Activated T-helper 1 cell treated with anti-CD3 and anti-CD28 coated beads, Interleukin-2, amount 50 U/mL, for 16 hours (primary cell): Measurements from ENCODE around the gene ANO1.
"Not testable (repeated sequence)": the region's sequence is repeated elsewhere in the genome, so short reads cannot be mapped to it uniquely, and the experiment has no call there.

Source experiments
- DNase-seq, 2 donors: peaks; one replicate each; pipeline ENCODE4 v3.0.0-alpha.2; 2020; ENCODE audit warnings: low read depth in 1 of 2, low spot score in 1 of 2

ANO1 gene

DNA sequence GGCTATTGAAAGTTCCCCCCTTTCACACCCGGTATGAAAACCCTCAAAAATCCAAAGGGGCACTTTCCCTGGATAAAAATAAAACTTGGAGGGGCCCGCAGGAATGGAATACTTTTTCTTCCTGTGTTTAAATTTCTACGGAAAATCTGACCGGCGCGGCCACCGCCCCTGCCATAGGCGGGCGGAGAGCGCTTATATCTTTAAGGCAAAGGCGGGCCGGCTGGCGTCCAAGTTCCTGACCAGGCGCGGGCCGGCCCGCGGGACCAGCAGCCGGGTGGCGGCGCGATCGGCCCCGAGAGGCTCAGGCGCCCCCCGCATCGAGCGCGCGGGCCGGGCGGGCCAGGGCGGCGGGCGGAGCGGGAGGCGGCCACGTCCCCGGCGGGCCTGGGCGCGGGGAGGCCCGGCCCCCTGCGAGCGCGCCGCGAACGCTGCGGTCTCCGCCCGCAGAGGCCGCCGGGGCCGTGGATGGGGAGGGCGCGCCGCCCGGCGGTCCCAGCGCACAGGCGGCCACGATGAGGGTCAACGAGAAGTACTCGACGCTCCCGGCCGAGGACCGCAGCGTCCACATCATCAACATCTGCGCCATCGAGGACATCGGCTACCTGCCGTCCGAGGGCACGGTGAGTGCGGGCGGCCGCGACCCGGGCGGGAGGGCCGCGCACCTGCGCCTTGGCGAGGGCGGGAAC, at the start of gene ANO1:
TSS of gene ANO1 (plus strand) at position 223 of the 686 bp plus-strand sequence. CDS start at position 513, 290 bp downstream.
- no peak for DNase-seq

DNA sequence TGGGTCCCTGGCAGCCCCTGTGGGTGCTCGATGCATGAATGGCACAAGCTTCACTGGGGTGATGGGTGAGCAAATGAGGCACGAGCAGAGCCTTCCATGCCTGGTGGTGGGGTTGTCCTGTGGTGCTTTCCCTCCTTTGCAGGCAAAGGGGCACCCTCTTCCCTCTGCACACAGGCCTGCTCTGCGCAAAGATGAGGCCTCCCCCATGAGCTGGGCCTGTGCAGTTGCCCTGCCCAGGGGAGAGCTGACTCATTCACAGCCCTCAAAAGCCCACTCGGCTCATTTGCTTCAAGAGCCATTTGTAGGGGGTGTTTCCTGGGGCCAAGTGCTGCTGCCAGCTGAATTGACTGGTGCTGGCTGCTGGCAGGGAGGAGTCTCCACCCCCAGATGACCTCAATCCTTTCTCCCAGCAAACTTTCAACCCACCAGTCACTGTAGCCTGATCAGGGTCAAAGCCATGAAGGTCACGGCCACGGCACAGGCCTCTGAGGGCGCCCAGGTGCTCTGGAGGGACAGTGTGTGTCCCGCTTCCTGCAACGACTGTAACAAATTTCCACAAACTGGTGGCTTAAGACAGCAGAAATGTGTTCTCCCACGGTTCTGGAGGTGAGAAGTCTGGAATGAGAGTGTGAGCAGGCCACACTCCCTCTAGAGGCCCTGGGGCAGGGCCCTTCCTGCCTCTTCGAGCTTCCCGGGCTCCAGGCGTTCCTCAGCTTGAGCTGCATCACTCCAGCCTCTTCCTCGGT, 48.8 kb upstream of the ANO1 start:
- no peak for DNase-seq

DNA sequence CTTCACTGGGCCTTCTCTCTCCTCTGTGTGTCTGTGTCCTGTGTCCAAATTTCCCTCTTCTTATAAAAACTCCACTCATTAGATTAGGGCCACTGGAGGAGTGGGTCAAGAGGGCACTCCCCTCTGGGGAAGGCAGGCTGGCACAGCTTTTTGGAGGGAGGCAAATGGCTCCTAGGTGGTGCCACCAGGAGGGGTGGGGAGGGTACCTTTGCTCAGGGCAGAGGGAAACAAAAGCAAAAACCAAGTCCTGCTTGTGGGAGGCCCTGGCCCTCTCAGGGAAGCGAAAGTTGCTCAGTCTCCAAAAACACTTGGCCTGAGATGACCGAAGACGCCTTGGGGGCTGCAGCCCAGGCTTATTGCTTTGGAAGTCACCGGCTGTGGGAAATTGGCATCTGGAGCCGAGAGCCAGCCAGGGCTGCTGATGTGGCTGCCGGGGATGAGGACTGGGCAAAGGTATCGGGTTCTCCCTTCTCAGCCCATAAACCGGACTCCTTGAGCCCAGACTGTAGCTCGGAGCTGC, 48.2 kb upstream of the ANO1 start:
- DNase-seq, result no peak

DNA sequence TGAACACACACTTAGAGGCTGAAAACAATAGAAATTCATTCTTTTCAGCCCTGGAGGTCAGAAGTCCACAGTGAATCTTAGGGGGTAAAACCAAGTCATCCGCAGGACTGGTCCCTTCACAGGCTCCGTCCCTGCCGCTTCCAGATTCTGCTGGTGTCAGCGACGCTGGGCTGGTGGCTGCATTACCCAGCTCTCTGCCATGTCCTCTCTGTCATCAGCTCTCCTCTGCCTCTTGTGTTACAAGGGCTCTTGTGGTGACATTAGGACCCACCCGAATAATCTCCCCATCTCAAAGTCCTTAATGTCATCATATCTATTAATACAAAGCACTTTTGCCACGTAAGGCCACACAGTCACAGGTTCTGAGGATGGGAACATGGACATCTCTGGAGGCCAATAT, 47.7 kb upstream of the ANO1 start:
- no peak for DNase-seq

DNA sequence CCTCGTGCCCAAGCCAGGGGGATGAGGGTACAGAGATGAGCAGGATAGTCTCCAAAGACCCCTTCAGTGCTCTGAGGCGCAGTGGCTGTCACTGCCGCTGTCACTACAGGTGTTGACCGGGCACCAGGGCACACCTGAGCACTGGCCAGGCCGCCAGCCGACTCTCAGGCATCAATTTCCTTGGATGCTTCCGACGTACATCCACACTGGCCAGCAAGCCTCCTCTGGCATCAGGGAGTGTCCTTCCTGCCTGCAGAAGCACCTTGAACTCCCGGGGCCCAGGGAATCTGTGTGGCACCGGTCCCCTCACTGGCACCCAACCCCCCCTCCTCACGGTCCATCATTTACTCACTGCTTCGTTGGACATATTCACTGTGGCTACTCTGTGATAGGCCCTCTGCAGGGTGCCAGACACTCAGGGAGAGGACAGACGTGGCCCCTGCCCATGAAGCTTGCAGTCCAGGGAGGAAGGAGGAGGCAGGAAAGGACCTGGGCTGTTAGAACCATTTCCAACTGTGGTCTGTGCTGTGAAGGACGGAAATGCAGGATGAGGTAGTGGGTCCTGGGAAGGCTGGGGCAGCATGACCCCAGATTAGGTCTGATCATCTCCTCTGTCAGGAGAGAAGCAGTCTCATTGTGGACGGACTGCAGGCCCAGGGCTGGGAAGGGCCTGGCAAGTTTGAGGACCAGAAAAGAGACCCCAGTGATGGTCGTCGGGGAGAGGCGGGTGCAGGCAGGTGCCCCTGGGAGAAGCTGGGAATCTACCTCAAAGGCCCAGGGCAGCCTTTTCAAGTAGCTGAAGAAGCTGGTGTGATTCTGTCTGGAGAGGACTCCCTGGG, 46.3 kb upstream of the ANO1 start:
- no peak for DNase-seq

DNA sequence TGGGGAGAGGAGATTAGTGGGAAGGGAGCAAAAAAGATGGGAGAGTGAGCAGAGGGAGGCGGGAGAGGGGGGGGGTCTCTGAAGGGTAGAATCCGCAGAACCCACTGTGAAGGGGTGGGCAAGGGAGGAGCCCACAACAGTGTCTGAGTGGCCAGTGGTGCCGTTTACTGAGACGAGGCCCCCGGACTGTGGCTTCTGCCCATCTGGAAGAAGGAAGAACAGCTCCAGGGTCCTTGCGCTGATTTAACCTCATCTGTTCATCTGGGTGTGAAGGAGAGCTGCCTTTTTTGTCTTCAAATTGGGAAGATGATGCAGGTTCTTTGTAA, 45.7 kb upstream of the ANO1 start:
- DNase-seq, result no peak

DNA sequence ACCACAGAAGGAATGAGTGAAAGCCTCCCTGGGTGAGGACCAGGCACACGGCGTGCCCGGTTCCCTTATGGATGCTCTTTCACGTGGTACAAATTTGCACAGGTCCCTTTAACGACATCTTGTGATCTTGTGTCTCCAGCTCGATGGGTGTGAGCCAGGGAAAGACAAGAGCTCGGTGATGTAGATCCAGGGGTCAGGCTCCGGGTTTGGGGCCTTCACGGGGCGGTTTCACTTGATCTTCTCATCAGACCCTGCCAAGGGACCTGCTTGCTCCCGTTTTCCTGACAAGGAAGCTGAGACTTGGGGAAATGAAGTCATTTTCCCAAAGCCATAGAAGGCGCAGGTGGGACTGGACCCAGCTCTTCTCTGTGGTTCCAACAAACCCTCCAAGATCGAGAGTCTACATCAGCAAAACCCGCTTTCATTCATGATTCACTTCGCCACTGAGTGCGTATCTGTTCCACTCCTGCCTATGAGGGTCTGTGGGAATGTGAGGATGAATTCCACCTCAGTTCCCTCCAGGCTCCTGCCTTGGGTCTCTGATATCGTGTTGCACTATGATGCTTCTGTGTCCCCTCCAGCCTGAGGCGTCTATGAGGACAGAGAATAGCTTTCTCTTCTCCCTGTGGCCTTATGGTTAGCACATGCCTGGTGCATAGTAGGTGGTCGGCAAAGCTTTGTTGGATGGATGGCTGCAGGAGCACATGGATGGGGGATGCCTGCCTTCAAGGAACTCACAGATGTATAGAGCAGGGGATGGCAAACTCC, 45.0 kb upstream of the ANO1 start:
- DNase-seq, result no peak

DNA sequence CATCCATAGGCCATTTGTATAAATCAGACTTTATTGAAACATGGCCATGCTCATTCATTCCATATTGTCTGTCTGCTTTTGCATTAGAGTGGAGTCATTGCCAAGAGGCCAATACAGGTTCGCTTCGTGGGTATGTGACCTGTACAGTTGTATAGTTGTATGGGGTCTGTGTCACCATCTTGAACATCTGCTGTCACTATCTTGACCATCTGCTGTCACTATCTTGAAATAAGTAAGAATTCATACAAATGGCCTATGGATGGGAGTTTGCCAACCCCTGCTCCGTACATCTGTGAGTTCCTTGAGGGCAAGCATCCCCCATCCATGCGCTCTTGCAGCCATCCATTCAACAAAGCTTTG, 44.4 kb upstream of the ANO1 start:
- DNase-seq, result no peak

DNA sequence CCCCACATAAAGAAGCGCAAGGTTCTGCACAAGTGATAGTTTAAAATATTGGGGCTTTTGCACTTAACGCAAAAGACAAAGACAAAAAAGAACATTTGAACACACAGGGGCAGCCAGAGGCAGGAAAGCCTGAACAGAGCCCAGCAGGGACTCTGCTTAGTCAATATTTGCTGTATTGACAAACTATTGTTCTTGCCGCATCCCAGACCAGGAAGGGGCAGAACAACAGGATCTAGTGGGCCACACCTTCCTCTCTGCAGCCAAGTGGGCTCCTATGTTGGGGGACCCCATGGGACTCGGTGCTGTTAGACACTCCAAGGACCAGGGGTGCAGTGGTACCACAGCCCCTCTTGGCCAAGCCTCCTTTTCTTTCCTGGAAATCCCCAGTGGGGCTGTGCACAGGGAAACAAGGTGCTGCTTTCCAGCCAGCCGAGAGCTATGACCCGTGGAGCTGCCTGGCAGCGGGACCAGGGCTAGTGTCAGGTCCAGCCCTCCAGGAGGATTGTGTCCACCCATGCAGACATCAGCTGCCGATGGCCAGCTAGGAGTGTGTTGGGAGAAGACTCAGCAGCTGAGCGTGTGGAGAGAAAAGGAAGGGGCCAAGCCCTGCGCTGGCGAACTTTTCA, 43.3 kb upstream of the ANO1 start:
- DNase-seq, result no peak

DNA sequence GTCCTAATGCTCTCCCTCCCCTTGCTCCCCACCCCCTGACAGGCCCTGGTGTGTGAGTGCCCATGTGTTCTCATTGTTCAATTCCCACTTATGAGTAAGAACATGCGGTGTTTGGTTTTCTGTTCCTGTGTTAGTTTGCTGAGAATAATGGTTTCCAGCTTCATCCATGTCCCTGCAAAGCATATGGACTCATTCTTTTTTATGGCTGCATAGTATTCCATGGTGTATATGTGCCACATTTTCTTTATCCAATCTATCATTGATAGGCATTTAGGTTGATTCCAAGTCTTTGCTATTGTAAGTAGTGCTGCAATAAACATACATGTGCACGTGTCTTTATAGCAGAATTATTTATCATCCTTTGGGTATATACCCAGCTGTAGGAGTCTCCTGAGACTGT, 42.5 kb upstream of the ANO1 start:
- not testable (repeated sequence) for DNase-seq

DNA sequence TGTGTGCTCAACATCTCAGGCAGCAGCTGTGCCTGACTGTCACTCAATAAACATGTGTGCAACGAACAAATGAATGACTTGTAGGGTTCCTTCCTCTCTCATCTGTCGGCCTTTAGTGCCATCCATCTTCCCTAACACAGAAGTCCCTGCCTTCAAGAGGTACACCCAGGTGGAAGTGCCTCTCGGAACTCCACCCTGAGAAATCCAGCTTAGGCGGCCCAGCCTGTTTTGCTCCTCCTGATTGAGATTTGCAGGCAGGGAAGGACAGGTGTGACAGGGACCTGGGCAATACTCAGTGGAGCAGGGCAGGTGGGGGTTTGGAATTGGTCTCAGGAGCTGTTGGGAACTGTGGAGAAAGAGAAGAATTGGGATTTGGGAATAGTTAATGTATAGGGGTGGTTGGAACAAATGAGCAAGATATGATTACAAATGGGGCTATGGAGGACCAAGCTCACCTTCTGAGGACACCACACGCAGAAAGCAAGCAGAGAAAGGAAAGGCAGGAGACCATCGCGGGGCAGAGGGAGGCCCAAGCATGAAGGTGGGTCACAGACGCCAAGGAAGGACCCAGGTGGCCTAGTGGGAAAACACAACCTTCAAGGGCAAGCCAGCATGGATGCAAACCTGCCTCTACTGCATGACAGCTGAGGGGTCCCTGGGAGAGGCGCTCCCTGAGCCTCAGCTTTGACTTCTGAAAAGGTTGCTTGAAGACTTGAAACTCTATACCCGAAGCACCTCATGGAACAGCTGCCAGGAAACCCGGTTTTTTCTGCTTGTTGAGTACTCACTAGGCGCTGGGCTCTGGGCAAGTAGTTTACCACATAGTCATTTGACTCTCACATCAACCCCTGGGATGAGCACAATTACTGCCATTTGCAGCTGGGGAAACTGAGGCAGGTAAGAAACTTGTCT, 40.9 kb upstream of the ANO1 start:
- no peak for DNase-seq

DNA sequence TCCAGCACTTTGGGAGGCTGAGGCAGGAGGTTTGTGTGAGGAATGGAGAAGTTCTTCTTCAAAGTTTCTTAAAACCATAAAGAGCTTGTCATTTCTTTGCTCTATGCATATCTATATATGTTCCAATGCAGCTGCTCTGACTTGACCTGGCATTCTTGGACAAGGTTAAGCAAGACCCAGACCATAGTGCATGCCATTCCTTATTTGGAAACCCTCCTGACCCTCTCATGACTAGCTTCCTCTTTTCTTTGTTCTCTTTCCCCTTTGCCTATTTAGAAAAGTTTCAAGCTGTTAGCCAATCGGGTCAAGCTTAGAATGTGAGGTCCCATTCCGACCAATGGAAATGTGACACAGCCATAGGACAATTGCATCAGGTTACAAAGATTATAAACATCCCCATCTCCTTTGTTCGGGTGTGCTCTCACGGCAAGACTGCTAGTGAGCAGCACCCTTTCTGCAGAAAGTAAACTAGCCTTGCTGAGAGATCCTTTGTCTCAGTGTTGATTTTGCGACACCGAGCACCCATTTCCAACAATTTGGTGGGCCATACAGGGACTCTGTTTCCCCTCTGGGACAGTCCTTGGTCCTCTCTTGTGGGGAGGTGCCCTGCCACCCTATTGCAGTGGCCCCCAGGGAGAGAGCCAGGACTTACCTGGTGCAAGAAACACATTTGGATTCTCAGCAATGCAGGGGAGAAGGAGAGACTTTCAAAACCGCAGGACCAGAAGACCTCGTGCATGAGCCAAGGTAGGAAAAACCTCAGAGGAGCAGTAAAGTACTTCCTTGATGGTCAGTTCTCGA, 39.9 kb upstream of the ANO1 start:
- no peak for DNase-seq

DNA sequence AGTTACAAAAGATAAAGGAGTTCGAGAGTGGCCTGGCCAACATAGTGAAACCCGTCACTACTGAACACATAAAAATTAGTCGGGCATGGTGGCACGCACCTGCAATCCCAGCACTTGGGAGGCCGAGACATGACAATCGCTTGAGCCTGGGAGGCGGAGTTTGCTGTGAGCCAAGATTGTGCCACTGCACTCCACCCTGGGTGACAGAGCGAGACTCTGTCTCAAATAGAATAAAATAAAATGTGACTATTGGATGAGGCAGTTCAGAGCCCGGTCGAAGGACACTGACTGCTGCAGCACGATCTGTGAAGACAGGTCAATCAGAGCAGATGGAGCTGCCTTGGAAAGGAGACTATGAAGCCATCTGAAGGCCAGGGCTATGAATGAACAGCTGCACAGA, 37.7 kb upstream of the ANO1 start:
- no peak for DNase-seq

DNA sequence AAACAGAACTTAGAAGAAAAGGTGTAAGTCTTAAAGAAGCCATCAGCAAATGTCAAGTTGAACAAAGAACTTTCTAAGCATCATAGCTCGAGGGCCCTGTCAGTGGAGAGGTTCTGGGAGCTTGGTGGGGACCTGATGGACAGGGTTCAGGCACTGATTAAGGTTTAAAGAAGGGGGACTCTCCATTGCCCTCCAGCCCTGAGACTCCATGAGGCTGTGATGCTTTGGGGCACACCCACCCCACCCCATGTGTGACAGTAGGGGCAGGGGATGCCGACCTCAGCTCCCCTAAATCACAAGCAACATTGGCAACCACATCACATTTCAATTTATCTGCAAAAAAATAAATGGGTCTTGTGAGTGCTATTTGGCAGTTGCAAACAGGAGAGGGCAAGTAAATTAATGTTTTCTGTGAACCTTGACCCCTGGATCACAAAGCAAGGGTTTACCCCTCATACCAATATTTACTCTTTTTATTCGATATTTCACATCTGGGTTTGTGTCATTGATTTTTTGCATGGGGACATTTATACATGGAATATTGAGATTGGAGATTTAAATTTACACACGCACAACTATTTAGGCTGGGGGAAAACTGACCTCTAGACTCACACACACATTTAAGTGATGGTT, 37.1 kb upstream of the ANO1 start:
- no peak for DNase-seq

DNA sequence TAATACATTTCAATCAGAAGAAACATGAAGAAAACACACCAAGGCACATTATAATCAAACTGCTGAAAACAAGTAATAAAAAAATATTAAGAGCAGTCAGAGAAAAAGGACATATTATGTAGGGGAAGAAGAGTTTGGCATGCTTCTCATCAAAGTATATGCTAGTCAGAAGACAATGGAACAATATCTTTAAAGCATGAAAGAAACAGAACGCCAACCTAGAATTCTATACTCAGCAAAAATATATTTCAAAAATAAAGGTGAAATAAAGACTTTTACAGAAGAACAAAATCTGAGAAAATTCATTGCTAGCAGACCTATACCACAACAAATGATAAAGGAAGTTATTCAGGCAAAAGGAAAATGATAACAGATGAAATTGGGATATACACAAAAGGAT, 34.6 kb upstream of the ANO1 start:
- DNase-seq, result no peak

DNA sequence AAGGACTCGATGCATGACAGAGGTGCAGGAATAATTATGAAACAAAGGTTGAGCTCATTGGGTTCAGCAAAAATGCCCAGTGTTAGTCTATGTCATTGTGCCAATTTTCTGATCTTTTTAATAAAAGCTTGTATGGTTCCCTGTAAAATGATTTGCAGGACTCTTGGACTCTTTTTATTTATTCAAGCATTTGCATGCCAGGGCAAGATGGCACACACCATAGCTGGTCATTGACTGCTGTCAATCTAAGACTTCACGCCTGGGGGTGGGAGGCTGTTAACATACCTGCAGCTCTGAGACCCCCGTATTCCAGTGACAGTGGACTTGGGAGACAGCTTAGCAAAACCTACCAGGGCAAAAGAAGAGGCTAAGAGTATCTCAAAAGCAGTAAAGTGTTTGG, 32.0 kb upstream of the ANO1 start:
- DNase-seq, result no peak

DNA sequence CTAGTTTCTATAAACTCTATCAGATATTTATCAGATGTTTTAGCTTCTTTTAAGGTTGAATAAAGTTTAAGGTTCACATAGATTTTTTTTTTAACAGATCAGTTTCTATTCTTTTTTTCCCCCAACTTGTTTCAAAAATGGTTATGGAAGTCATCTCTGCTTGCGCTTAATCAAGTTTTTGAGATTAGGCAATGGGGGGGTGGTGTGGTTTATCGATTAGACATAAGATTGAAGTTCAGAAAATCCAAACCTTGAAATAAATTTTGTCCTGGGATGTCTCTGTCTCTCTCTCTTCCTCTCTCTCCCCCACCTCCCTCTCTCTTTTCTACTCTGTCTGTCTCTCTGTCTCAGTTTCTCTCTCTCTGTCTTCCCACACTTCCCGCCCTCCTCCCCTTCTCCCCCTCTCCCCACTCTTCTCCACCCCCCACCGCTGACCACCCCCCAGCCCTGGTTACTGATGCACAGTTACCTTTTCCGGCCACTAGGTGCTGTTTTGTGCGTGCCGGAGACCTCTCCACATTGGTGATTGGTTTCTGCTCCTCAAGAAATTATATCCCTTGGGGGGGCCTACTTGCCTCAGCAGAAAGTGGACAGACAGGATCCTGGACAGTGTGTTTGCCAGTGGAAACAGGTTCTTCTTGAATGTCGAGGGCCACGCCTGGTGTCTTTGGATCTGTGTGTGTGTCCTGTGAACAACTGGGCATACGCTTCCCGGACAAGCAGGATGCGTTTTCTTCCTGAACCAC, 29.7 kb upstream of the ANO1 start:
- no peak for DNase-seq

DNA sequence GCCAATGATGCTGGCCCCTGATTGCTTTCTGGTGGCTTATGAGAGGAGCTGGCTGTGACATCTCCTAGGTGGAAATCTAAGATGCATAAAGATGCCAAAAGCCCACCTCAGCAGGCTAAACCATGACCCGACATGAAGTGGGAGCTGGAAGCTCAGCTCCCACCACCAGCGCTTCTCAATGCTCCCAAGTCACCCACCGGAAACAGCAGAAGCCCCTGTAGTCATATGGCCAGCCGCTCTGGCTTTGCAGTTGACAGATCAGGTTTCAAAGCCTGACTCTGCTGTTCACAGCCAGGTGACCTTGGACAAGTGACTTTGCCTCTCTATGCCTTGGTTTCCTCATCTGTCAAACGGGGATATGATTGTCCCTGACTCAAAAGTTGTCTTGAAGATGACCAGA, 29.1 kb upstream of the ANO1 start:
- no peak for DNase-seq
